HepG2 (cell line): ENCODE results near the gene PMIS2. TPM values are rescaled to one million over a fixed set of nuclear protein-coding genes. Genes with fewer than 3 reads are reported as not detected.

Experiments used
- FOSL1 ChIP-seq: sonication (generic); formaldehyde crosslinking; IDR thresholded peaks from 2 replicates; pipeline ENCODE4 v1.9.0; 2021; ENCODE audit warnings: missing genetic modification reagents, borderline replicate concordance
- MIER3 ChIP-seq: IDR thresholded peaks from 2 replicates; pipeline ENCODE4 v1.6.1; 2016; ENCODE audit warnings: missing compliant biosample characterization, borderline replicate concordance
- POGZ ChIP-seq: sonication (generic); formaldehyde crosslinking; IDR thresholded peaks from 2 replicates; pipeline ENCODE4 v1.4.0; 2020; ENCODE audit warnings: mild to moderate bottlenecking, missing genetic modification reagents
- SMYD3 ChIP-seq: sonication (generic); formaldehyde crosslinking; IDR thresholded peaks from 2 replicates; pipeline ENCODE4 v1.8.1; 2023; ENCODE audit warnings: mild to moderate bottlenecking, missing genetic modification reagents
- TBX3 ChIP-seq: fragments of 450-650 bp; IDR thresholded peaks from 2 replicates; pipeline ENCODE4 v1.6.1; 2017; ENCODE audit warnings: antibody characterized with exemption, mild to moderate bottlenecking, inconsistent platforms, borderline replicate concordance
- ZNF260 ChIP-seq: sonication (generic); formaldehyde crosslinking; IDR thresholded peaks from 2 replicates; pipeline ENCODE4 v1.4.0; 2020; ENCODE audit warnings: missing genetic modification reagents, low read depth, mild to moderate bottlenecking, borderline replicate concordance
- ZNF883 ChIP-seq: sonication (generic); formaldehyde crosslinking; IDR thresholded peaks from 2 replicates; pipeline ENCODE4 v1.5.1; 2020; ENCODE audit warnings: mild to moderate bottlenecking, missing genetic modification reagents; ENCODE audit errors: not compliant biosample characterization
- polyA plus RNA-seq, 8 experiments: library from polyadenylated mRNA; depleted of rRNA in 3 of 8; stranded (reverse) in 7 of 8; unstranded in 1 of 8; fragments of >200 nt; fragmentation: Illumina TruSeq in 4 of 8; extraction: Trizol in 4 of 8; gene quantifications; 2 replicates each; pipeline versions ENCODE4 v1.2.1 to v1.2.3, GENCODE V29; 2011 to 2016; ENCODE audit warnings: low read depth in 4 of 8, missing spikeins in 1 of 8, mixed read lengths in 1 of 8; ENCODE audit not compliant: insufficient read depth in 1 of 8
- total RNA-seq, 5 experiments: library from RNA; depleted of rRNA; stranded (reverse); fragments of >200 nt; fragmentation: Illumina TruSeq; extraction: Trizol; gene quantifications; 2 replicates each; pipeline ENCODE4 v1.2.3, GENCODE V29; 2016; ENCODE audit warnings: low read depth in 1 of 5
- TF ChIP-seq, protein P1 (sequence below): sonication (generic); formaldehyde crosslinking; conservative IDR thresholded peaks from 2 replicates; pipeline ENCODE4 v1.8.0; 2022; ENCODE audit warnings: missing genetic modification reagents
- TF ChIP-seq, protein P2 (sequence below): sonication (generic); formaldehyde crosslinking; IDR thresholded peaks from 2 replicates; pipeline ENCODE4 v1.4.0; 2020; ENCODE audit warnings: missing genetic modification reagents, low read depth, mild to moderate bottlenecking, borderline replicate concordance
- TF ChIP-seq, protein P3 (sequence below): sonication (generic); formaldehyde crosslinking; IDR thresholded peaks from one replicate; pipeline ENCODE4 v1.5.1; 2020; ENCODE audit warnings: mild to moderate bottlenecking, missing genetic modification reagents; ENCODE audit errors: not compliant biosample characterization
- TF ChIP-seq, protein P4 (sequence below): sonication (generic); formaldehyde crosslinking; IDR thresholded peaks from 2 replicates; pipeline ENCODE4 v1.4.0; 2020; ENCODE audit warnings: missing genetic modification reagents, mild to moderate bottlenecking, borderline replicate concordance

The PMIS2 gene
- total and polyA plus RNA-seq, 2 of the 13 experiments (the other 11 are each of a cell fraction or from before 2014, with no cell fraction given): not detected

DNA sequence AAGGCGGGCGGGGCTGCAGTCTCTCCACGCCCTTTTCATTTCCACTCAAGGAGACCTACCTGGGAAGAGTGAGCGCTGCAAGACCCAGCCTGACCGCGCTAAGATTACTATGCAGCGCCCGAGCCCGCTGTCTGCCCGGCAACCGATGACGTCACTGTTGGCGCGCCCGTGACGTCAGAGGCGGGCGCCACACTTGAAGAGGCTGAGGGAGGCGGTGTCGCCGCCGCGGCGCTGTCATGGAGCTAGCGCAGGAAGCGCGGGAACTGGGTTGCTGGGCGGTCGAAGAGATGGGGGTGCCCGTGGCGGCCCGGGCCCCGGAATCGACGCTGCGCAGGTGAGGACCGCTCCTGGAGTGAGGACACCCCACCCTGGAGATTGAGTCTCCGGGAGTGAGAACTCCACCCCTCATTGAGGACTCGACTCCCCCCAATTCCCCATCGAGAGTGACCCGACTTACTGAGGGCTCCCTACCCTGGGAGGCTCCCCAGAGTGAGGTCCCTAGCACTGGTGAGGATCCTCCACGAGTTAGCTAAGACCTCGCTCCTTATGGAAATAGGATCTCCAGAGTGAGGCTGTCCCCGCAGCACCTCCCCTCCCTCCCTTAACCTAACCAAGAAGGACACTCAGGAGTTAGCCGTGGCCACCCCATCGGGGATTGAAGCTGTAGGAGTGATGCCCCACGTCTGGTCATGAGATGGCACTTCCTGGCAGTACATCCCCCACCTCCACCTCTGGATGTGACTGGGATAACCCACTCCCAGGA lies 26.8 kb downstream of the PMIS2 start, which contains the start of gene HAUS5 (continued):
- TF ChIP-seq, protein P1, sequence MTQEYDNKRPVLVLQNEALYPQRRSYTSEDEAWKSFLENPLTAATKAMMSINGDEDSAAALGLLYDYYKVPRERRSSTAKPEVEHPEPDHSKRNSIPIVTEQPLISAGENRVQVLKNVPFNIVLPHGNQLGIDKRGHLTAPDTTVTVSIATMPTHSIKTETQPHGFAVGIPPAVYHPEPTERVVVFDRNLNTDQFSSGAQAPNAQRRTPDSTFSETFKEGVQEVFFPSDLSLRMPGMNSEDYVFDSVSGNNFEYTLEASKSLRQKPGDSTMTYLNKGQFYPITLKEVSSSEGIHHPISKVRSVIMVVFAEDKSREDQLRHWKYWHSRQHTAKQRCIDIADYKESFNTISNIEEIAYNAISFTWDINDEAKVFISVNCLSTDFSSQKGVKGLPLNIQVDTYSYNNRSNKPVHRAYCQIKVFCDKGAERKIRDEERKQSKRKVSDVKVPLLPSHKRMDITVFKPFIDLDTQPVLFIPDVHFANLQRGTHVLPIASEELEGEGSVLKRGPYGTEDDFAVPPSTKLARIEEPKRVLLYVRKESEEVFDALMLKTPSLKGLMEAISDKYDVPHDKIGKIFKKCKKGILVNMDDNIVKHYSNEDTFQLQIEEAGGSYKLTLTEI (CRISPR knock-in tag): no peak
- TF ChIP-seq TBX3 (no peak), ZNF260 (CRISPR knock-in tag) (no peak), SMYD3 (0 out of 2 replicates have a peak, but pooled peaks have one; percentile 19), FOSL1 (CRISPR knock-in tag) (no peak), ZNF883 (CRISPR knock-in tag) (no peak), POGZ (CRISPR knock-in tag) (peak; percentile 76), MIER3 (CRISPR knock-in tag) (peak; percentile 81; the same call in 1 of the 2 replicates)
- TF ChIP-seq, protein P2, sequence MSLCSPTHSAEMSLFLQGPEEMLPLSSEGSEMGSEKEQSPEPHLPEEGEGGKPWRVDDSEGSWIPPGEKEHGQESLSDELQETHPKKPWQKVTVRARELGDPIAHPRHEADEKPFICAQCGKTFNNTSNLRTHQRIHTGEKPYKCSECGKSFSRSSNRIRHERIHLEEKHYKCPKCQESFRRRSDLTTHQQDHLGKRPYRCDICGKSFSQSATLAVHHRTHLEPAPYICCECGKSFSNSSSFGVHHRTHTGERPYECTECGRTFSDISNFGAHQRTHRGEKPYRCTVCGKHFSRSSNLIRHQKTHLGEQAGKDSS (CRISPR knock-in tag): 0 out of 2 replicates have a peak, but pooled peaks have one; percentile 47
- TF ChIP-seq, protein P3, sequence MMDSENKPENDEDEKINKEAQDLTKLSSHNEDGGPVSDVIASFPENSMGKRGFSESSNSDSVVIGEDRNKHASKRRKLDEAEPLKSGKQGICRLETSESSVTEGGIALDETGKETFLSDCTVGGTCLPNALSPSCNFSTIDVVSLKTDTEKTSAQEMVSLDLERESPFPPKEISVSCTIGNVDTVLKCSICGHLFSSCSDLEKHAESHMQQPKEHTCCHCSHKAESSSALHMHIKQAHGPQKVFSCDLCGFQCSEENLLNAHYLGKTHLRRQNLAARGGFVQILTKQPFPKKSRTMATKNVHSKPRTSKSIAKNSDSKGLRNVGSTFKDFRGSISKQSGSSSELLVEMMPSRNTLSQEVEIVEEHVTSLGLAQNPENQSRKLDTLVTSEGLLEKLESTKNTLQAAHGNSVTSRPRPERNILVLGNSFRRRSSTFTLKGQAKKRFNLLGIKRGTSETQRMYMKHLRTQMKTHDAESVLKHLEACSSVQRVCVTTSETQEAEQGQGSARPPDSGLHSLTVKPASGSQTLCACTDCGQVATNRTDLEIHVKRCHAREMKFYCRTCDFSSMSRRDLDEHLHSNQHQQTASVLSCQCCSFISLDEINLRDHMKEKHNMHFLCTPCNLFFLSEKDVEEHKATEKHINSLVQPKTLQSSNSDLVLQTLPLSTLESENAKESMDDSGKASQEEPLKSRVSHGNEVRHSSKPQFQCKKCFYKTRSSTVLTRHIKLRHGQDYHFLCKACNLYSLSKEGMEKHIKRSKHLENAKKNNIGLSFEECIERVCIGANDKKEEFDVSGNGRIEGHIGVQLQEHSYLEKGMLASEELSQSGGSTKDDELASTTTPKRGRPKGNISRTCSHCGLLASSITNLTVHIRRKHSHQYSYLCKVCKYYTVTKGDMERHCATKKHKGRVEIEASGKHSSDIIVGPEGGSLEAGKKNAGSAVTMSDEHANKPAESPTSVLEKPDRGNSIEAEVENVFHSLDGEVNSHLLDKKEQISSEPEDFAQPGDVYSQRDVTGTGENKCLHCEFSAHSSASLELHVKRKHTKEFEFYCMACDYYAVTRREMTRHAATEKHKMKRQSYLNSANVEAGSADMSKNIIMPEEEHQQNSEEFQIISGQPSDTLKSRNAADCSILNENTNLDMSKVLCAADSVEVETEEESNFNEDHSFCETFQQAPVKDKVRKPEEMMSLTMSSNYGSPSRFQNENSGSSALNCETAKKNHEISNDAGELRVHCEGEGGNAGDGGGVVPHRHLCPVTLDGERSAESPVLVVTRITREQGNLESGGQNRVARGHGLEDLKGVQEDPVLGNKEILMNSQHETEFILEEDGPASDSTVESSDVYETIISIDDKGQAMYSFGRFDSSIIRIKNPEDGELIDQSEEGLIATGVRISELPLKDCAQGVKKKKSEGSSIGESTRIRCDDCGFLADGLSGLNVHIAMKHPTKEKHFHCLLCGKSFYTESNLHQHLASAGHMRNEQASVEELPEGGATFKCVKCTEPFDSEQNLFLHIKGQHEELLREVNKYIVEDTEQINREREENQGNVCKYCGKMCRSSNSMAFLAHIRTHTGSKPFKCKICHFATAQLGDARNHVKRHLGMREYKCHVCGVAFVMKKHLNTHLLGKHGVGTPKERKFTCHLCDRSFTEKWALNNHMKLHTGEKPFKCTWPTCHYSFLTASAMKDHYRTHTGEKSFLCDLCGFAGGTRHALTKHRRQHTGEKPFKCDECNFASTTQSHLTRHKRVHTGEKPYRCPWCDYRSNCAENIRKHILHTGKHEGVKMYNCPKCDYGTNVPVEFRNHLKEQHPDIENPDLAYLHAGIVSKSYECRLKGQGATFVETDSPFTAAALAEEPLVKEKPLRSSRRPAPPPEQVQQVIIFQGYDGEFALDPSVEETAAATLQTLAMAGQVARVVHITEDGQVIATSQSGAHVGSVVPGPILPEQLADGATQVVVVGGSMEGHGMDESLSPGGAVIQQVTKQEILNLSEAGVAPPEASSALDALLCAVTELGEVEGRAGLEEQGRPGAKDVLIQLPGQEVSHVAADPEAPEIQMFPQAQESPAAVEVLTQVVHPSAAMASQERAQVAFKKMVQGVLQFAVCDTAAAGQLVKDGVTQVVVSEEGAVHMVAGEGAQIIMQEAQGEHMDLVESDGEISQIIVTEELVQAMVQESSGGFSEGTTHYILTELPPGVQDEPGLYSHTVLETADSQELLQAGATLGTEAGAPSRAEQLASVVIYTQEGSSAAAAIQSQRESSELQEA (CRISPR knock-in tag): no peak
- TF ChIP-seq, protein P4, sequence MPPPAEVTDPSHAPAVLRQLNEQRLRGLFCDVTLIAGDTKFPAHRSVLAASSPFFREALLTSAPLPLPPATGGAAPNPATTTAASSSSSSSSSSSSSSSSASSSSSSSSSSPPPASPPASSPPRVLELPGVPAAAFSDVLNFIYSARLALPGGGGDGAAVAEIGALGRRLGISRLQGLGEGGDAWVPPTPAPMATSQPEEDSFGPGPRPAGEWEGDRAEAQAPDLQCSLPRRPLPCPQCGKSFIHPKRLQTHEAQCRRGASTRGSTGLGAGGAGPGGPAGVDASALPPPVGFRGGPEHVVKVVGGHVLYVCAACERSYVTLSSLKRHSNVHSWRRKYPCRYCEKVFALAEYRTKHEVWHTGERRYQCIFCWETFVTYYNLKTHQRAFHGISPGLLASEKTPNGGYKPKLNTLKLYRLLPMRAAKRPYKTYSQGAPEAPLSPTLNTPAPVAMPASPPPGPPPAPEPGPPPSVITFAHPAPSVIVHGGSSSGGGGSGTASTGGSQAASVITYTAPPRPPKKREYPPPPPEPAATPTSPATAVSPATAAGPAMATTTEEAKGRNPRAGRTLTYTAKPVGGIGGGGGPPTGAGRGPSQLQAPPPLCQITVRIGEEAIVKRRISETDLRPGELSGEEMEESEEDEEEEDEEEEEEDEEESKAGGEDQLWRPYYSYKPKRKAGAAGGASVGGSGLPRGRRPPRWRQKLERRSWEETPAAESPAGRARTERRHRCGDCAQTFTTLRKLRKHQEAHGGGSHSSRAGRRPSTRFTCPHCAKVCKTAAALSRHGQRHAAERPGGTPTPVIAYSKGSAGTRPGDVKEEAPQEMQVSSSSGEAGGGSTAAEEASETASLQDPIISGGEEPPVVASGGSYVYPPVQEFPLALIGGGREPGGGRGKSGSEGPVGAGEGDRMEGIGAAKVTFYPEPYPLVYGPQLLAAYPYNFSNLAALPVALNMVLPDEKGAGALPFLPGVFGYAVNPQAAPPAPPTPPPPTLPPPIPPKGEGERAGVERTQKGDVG (CRISPR knock-in tag): no peak
